Trophoblast cell (in vitro differentiated cells and primary cell): ENCODE measurements around the gene CADM1.

Experiments
- DNase-seq, 2 donors: peaks; one replicate each; pipeline ENCODE4 v3.0.0-alpha.2; 2016
- H2AFZ ChIP-seq: 2 replicates; pipeline ENCODE4 v1.6.1; 2013; ENCODE audit warnings: low read length, moderate library complexity, mild to moderate bottlenecking; ENCODE audit not compliant: insufficient read depth, poor library complexity
- H2AK5ac ChIP-seq: 2 replicates; pipeline ENCODE4 v1.6.1; 2013; ENCODE audit warnings: mild to moderate bottlenecking, low read length
- H2BK120ac ChIP-seq: 2 replicates; pipeline ENCODE4 v1.6.1; 2013; ENCODE audit warnings: low read length, mild to moderate bottlenecking, moderate library complexity; ENCODE audit not compliant: insufficient read depth, poor library complexity
- H2BK12ac ChIP-seq: 2 replicates; pipeline ENCODE4 v1.6.1; 2013; ENCODE audit warnings: mild to moderate bottlenecking, low read length, moderate library complexity
- H2BK5ac ChIP-seq: 2 replicates; pipeline ENCODE4 v1.6.1; 2013; ENCODE audit warnings: low read length, low read depth, moderate library complexity, mild to moderate bottlenecking; ENCODE audit not compliant: poor library complexity
- H3K14ac ChIP-seq: 2 replicates; pipeline ENCODE4 v1.6.1; 2013; ENCODE audit warnings: mild to moderate bottlenecking, low read length
- H3K18ac ChIP-seq: 2 replicates; pipeline ENCODE4 v1.6.1; 2013; ENCODE audit warnings: mild to moderate bottlenecking, low read length
- H3K23ac ChIP-seq: 2 replicates; pipeline ENCODE4 v1.6.1; 2013; ENCODE audit warnings: low read length
- H3K27ac ChIP-seq: 2 replicates; pipeline ENCODE4 v1.5.1; 2013; ENCODE audit warnings: low read depth, mild to moderate bottlenecking, inconsistent platforms, low read length, moderate library complexity
- H3K27me3 ChIP-seq: 2 replicates; pipeline ENCODE4 v1.6.1; 2013; ENCODE audit warnings: inconsistent platforms, mild to moderate bottlenecking, low read length, moderate library complexity; ENCODE audit not compliant: insufficient read depth
- H3K36me3 ChIP-seq, 2 experiments: 1 replicate in 1 of 2; 2 replicates in 1 of 2; pipeline ENCODE4 v1.6.1; 2013; ENCODE audit warnings: low read length in 2 of 2, mild to moderate bottlenecking in 2 of 2, moderate library complexity in 1 of 2; ENCODE audit not compliant: insufficient read depth in 2 of 2, control insufficient read depth in 1 of 2
- H3K4ac ChIP-seq: 2 replicates; pipeline ENCODE4 v1.6.1; 2013; ENCODE audit warnings: low read depth, mild to moderate bottlenecking, low read length, moderate library complexity
- H3K4me1 ChIP-seq, 2 experiments: 1 replicate in 1 of 2; 2 replicates in 1 of 2; pipeline ENCODE4 v1.6.1; 2013; ENCODE audit warnings: low read length in 2 of 2, mild to moderate bottlenecking in 2 of 2, moderate library complexity in 1 of 2; ENCODE audit not compliant: insufficient read depth in 2 of 2, control insufficient read depth in 1 of 2
- H3K4me2 ChIP-seq: 2 replicates; pipeline ENCODE4 v1.6.1; 2013; ENCODE audit warnings: inconsistent platforms, mild to moderate bottlenecking, low read length, moderate library complexity
- H3K4me3 ChIP-seq: 2 replicates; pipeline ENCODE4 v1.5.1; 2013; ENCODE audit warnings: mild to moderate bottlenecking, low read depth, low read length, inconsistent platforms
- H3K79me1 ChIP-seq: one replicate; pipeline ENCODE4 v1.6.1; 2013; ENCODE audit warnings: low read length
- H3K79me2 ChIP-seq: 2 replicates; pipeline ENCODE4 v1.6.1; 2013; ENCODE audit warnings: low read length, mild to moderate bottlenecking; ENCODE audit not compliant: control insufficient read depth, insufficient read depth, poor library complexity
- H3K9ac ChIP-seq: 2 replicates; pipeline ENCODE4 v1.6.1; 2013; ENCODE audit warnings: mild to moderate bottlenecking, low read length
- H3K9me3 ChIP-seq: 2 replicates; pipeline ENCODE4 v1.6.1; 2013; ENCODE audit warnings: low read depth, mild to moderate bottlenecking, control low read depth, inconsistent platforms, low read length; ENCODE audit not compliant: insufficient read depth
- H4K12ac ChIP-seq: 2 replicates; pipeline ENCODE4 v1.6.1; 2013; ENCODE audit warnings: low read depth, mild to moderate bottlenecking, low read length, moderate library complexity
- H4K8ac ChIP-seq: 2 replicates; pipeline ENCODE4 v1.6.1; 2013; ENCODE audit warnings: low read depth, mild to moderate bottlenecking, low read length, moderate library complexity
- H4K91ac ChIP-seq: one replicate; pipeline ENCODE4 v1.6.1; 2013; ENCODE audit warnings: low read depth, mild to moderate bottlenecking, low read length, moderate library complexity
- WGBS: extraction: QIAGEN DNeasy Blood & Tissue Kit; methylation state at CpG from one replicate; pipeline ENCODE4 v1.1.7; 2013; ENCODE audit warnings: missing lambda C conversion rate; ENCODE audit not compliant: insufficient read length, insufficient coverage; ENCODE audit errors: extremely low coverage; 5-methylcytosine and 5-hydroxymethylcytosine counted together

Gene CADM1

DNA sequence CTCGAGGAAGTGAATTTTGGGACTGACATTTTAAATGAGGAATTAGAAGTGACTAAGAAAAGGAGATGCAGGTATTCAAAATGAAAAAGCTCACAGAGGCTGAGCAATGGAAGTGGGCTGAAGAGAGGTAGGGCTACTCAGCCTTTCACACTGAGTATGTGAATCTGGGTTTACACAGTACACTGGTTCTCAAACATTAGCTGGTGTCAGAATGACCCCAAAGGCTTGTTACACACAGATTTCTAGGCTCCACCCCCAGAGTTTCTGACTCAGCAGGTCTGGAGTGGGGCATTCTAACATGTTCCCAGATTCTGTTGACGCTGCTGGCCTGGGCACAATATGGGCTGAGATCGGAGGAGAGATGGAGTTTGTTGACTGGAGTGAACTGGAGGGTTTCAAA, 32.8 kb downstream of the CADM1 start:
- Histone ChIP-seq H3K79me2 (no peaks in the 10 kb centered on the region), H4K12ac (no peak overlapping the region), H3K27me3 (no peaks in the 10 kb centered on the region), H3K18ac (no peak overlapping the region), H3K4me2 (no peak overlapping the region), H3K4ac (no peak overlapping the region), H3K9me3 (no peaks in the 10 kb centered on the region), H4K91ac (no peak overlapping the region), H3K9ac (no peak overlapping the region), H2BK120ac (no peak overlapping the region), H4K8ac (no peak overlapping the region), H2AFZ (no peak overlapping the region), H3K4me3 (no peak overlapping the region), H3K14ac (no peak overlapping the region), H3K27ac (no peak overlapping the region), H3K36me3 (peaks cover 0 to 2% of the 10 kb centered on the region in 2 experiments), H2BK5ac (no peak overlapping the region), H2AK5ac (no peak overlapping the region), H3K4me1 (no peaks in the 10 kb centered on the region), H2BK12ac (no peak overlapping the region), H3K23ac (no peak overlapping the region), H3K79me1 (no peaks in the 10 kb centered on the region)
- no CpG with 5 or more reads among the region's 3 CpGs for WGBS
- no peak for DNase-seq

GRCh38 chr11:115470928-115471327, 33.3 kb downstream of the CADM1 start:
- Histone ChIP-seq H3K4me1 (no peaks in the 10 kb centered on the region), H3K27ac (no peak overlapping the region), H2BK12ac (no peak overlapping the region), H4K8ac (no peak overlapping the region), H2AFZ (no peak overlapping the region), H3K79me1 (no peaks in the 10 kb centered on the region), H4K12ac (no peak overlapping the region), H2AK5ac (no peak overlapping the region), H2BK120ac (no peak overlapping the region), H3K4ac (no peak overlapping the region), H3K14ac (no peak overlapping the region), H4K91ac (no peak overlapping the region), H2BK5ac (no peak overlapping the region), H3K4me3 (no peak overlapping the region), H3K36me3 (peaks cover 0 to 2% of the 10 kb centered on the region in 2 experiments), H3K9ac (no peak overlapping the region), H3K9me3 (no peaks in the 10 kb centered on the region), H3K4me2 (no peak overlapping the region), H3K27me3 (no peaks in the 10 kb centered on the region), H3K79me2 (no peaks in the 10 kb centered on the region), H3K18ac (no peak overlapping the region), H3K23ac (no peak overlapping the region)
- no peak for DNase-seq
- WGBS: no CpG with 5 or more reads among the region's 3 CpGs

DNA sequence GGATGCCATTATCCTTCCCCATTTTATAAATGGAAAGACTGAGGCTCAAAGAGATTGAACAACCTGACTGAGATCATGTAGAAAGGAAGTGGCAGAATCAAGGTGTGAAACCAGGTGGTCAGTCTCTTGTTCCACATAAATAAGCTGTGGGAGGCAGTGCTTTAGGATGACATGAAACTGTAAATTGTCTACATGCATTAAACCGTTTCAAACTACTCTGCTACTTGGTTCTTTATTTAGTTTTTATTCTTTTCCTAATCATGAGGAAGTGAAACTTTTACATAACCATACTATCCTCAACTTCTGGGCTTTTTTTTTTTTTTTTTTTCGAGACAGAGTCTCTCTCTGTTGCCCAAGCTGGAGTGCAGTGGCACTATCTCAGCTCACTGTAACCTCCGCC, 34.9 kb downstream of the CADM1 start:
- peaks cover 0 to 2% of the 10 kb centered on the region in 2 experiments for H3K36me3 ChIP-seq
- H3K4me1 ChIP-seq: peaks cover 0 to 2% of the 10 kb centered on the region in 2 experiments
- H3K4me2 ChIP-seq: no peak overlapping the region
- no peak overlapping the region for H2AFZ ChIP-seq
- no peaks in the 10 kb centered on the region for H3K9me3 ChIP-seq
- no peak overlapping the region for H3K14ac ChIP-seq
- H3K79me1 ChIP-seq: no peaks in the 10 kb centered on the region
- no peak overlapping the region for H3K4me3 ChIP-seq
- H3K9ac ChIP-seq: no peak overlapping the region
- no peak for DNase-seq
- no peaks in the 10 kb centered on the region for H3K79me2 ChIP-seq
- H4K91ac ChIP-seq: no peak overlapping the region
- no peak overlapping the region for H4K8ac ChIP-seq
- no peak overlapping the region for H2BK120ac ChIP-seq
- WGBS: no CpG with 5 or more reads among the region's 3 CpGs
- no peak overlapping the region for H2BK12ac ChIP-seq
- no peaks in the 10 kb centered on the region for H3K27me3 ChIP-seq
- H3K27ac ChIP-seq: no peak overlapping the region
- H4K12ac ChIP-seq: no peak overlapping the region
- no peak overlapping the region for H2AK5ac ChIP-seq
- H3K18ac ChIP-seq: no peak overlapping the region
- no peak overlapping the region for H3K4ac ChIP-seq
- no peak overlapping the region for H3K23ac ChIP-seq
- no peak overlapping the region for H2BK5ac ChIP-seq

- no peak overlapping the region for H3K4me3 ChIP-seq
- H3K9me3 ChIP-seq: no peaks in the 10 kb centered on the region
- no peaks in the 10 kb centered on the region for H3K79me1 ChIP-seq
- no peak overlapping the region for H2BK12ac ChIP-seq
- DNase-seq: no peak
- H2BK120ac ChIP-seq: no peak overlapping the region
- no peak overlapping the region for H2AFZ ChIP-seq
- no peaks in the 10 kb centered on the region for H3K79me2 ChIP-seq
- no peak overlapping the region for H3K9ac ChIP-seq
- WGBS: no CpG with 5 or more reads among the region's 3 CpGs
- no peaks in the 10 kb centered on the region for H3K36me3 ChIP-seq
- no peak overlapping the region for H2BK5ac ChIP-seq
- H3K4ac ChIP-seq: no peak overlapping the region
- H3K4me1 ChIP-seq: peaks cover 0 to 2% of the 10 kb centered on the region in 2 experiments
- H3K18ac ChIP-seq: no peak overlapping the region
- H3K27ac ChIP-seq: no peak overlapping the region
- H4K12ac ChIP-seq: no peak overlapping the region
- H3K14ac ChIP-seq: no peak overlapping the region
- no peaks in the 10 kb centered on the region for H3K27me3 ChIP-seq
- no peak overlapping the region for H4K91ac ChIP-seq
- no peak overlapping the region for H4K8ac ChIP-seq
- H2AK5ac ChIP-seq: no peak overlapping the region
- H3K4me2 ChIP-seq: no peak overlapping the region
- no peak overlapping the region for H3K23ac ChIP-seq
Measured at GRCh38 chr11:115466122-115466521, 38.1 kb downstream of the CADM1 start.
